Endothelial cell of umbilical vein (primary cell): ENCODE data around the gene ARMC3. TPM values are rescaled to one million over a fixed set of nuclear protein-coding genes. Genes with fewer than 3 reads are reported as not detected.

Experiments used
- BruUV-seq: library from RNA; stranded (reverse); fragments of 400-500 nt; replicated peaks from 2 replicates; lab custom pipeline; 2021; lab: Mats Ljungman, UMichigan
- CTCF ChIA-PET: fragments of 300-600, 350-600 bp; sonication (Branson Sonifier 250); formaldehyde crosslinking; loops from one replicate; lab custom pipeline; 2021; ENCODE audit warnings: antibody characterized with exemption, inconsistent platforms; lab: Charles Lee
- POLR2A ChIA-PET: fragments of 300-600, 350-600 bp; sonication (Branson Sonifier 250); formaldehyde crosslinking; loops from one replicate; lab custom pipeline; 2021; ENCODE audit warnings: antibody characterized with exemption, inconsistent platforms; lab: Charles Lee
- DNase-seq: peaks from one replicate; pipeline ENCODE4 v3.0.0-alpha.2; 2011; ENCODE audit warnings: low read depth, low spot score
- FAIRE-seq: peaks from 2 replicates; lab custom pipeline; 2011; peaks lifted over from hg19 to GRCh38; lab: Jason Lieb, UNC
- H2AFZ ChIP-seq: 2 replicates; pipeline ENCODE4 v1.6.0; 2012; ENCODE audit warnings: low read depth, low read length, control low read depth, inconsistent platforms
- H3K27ac ChIP-seq: 2 replicates; pipeline ENCODE4 v1.5.1; 2011; ENCODE audit warnings: low read depth, mild to moderate bottlenecking, control low read depth, low read length, moderate library complexity; ENCODE audit not compliant: insufficient read depth
- H3K27me3 ChIP-seq, 2 experiments: 2 replicates each; pipeline versions ENCODE4 v1.6.0 to v1.6.1; 2011; ENCODE audit warnings: low read length in 2 of 2, mixed read lengths in 1 of 2; ENCODE audit not compliant: control insufficient read depth in 2 of 2, insufficient read depth in 2 of 2
- H3K36me3 ChIP-seq, 2 experiments: 2 replicates in 1 of 2; 3 replicates in 1 of 2; pipeline ENCODE4 v1.5.1; 2011; ENCODE audit warnings: low read length in 2 of 2, mild to moderate bottlenecking in 1 of 2, moderate library complexity in 1 of 2; ENCODE audit not compliant: control insufficient read depth in 2 of 2, insufficient read depth in 2 of 2; ENCODE audit errors: extremely low read depth in 1 of 2
- H3K4me1 ChIP-seq: 3 replicates; pipeline ENCODE4 v1.5.1; 2011; ENCODE audit warnings: mild to moderate bottlenecking, low read length; ENCODE audit not compliant: control insufficient read depth, insufficient read depth; ENCODE audit errors: extremely low read depth
- H3K4me2 ChIP-seq: 2 replicates; pipeline ENCODE4 v1.6.1; 2011; ENCODE audit warnings: low read length, control low read depth, mixed read lengths; ENCODE audit not compliant: insufficient read depth
- H3K4me3 ChIP-seq, 3 experiments: fragments of 200-600 bp in 1 of 3; sonication (generic), shearing (Covaris generic) in 1 of 3; replicated peaks in 1 of 3; 2 replicates each; pipeline ENCODE4 v1.5.1; 2011 to 2016; ENCODE audit warnings: control low read depth in 3 of 3, low read length in 3 of 3, mild to moderate bottlenecking in 2 of 3, inconsistent platforms in 1 of 3, low read depth in 1 of 3, moderate library complexity in 1 of 3; ENCODE audit not compliant: insufficient read depth in 1 of 3
- H3K79me2 ChIP-seq: 2 replicates; pipeline ENCODE4 v1.6.0; 2012; ENCODE audit warnings: low read length, inconsistent platforms; ENCODE audit not compliant: control insufficient read depth, insufficient read depth
- H3K9ac ChIP-seq: replicated peaks from 2 replicates; pipeline ENCODE3; 2011; ENCODE audit warnings: low read length, control low read depth; ENCODE audit not compliant: insufficient read depth; ENCODE audit errors: extremely low read depth
- H3K9me1 ChIP-seq: replicated peaks from 3 replicates; pipeline ENCODE4 v1.6.0; 2011; ENCODE audit warnings: mild to moderate bottlenecking, low read length; ENCODE audit not compliant: control insufficient read depth, insufficient read depth; ENCODE audit errors: extremely low read depth
- H3K9me3 ChIP-seq: replicated peaks from 2 replicates; pipeline ENCODE4 v1.5.1; 2012; ENCODE audit warnings: low read length, inconsistent platforms; ENCODE audit not compliant: control insufficient read depth, insufficient read depth
- H4K20me1 ChIP-seq: replicated peaks from 2 replicates; pipeline ENCODE3; 2011; ENCODE audit warnings: mild to moderate bottlenecking, low read length; ENCODE audit not compliant: control insufficient read depth, insufficient read depth; ENCODE audit errors: extremely low read depth
- POLR2A ChIP-seq: IDR thresholded peaks from 2 replicates; pipeline ENCODE4 v1.6.1; 2012; ENCODE audit warnings: low read depth, mild to moderate bottlenecking, control low read depth, low read length
- dilution Hi-C: fragments of 300-500 bp; cut with MboI; formaldehyde crosslinking; loops from one replicate; pipeline ENCODE4 v1.15.0; 2019; ENCODE audit warnings: low sequenced_read_pairs; ENCODE audit not compliant: extremely low pct_ligation_motif_present
- intact Hi-C: fragments of 100-400 bp; cut with micrococcal nuclease; formaldehyde crosslinking; loops from one replicate; pipeline ENCODE4 v1.10.0; 2022
- polyA plus RNA-seq, 4 experiments: library from polyadenylated mRNA; depleted of rRNA in 3 of 4; stranded (reverse) in 3 of 4; unstranded in 1 of 4; fragments of >200 nt; gene quantifications; 2 replicates each; pipeline versions ENCODE4 v1.2.1 to v1.2.3, GENCODE V29; 2011 to 2012; ENCODE audit warnings: missing spikeins in 1 of 4
- total RNA-seq: library from RNA; stranded (reverse); gene quantifications from 2 replicates; pipeline ENCODE4 v1.2.3, GENCODE V29; 2021
- TF ChIP-seq, protein P1 (sequence below): IDR thresholded peaks from 2 replicates; pipeline ENCODE4 v1.6.1; 2011; ENCODE audit not compliant: insufficient read depth, insufficient read length
- TF ChIP-seq, protein P2 (sequence below), 2 donors: IDR thresholded peaks; 1 replicate in 1 of 2; 2 replicates in 1 of 2; pipeline ENCODE4 v1.5.1; 2011; ENCODE audit warnings: low read length in 2 of 2, mild to moderate bottlenecking in 2 of 2, moderate library complexity in 2 of 2, control low read depth in 1 of 2, inconsistent platforms in 1 of 2, low read depth in 1 of 2; ENCODE audit not compliant: insufficient read depth in 1 of 2; ENCODE audit errors: extremely low read depth in 1 of 2

The ARMC3 gene
- total and polyA plus RNA-seq, 2 donors (not counting 3 experiments of a cell fraction or from before 2014, with no cell fraction given), result not detected

DNA sequence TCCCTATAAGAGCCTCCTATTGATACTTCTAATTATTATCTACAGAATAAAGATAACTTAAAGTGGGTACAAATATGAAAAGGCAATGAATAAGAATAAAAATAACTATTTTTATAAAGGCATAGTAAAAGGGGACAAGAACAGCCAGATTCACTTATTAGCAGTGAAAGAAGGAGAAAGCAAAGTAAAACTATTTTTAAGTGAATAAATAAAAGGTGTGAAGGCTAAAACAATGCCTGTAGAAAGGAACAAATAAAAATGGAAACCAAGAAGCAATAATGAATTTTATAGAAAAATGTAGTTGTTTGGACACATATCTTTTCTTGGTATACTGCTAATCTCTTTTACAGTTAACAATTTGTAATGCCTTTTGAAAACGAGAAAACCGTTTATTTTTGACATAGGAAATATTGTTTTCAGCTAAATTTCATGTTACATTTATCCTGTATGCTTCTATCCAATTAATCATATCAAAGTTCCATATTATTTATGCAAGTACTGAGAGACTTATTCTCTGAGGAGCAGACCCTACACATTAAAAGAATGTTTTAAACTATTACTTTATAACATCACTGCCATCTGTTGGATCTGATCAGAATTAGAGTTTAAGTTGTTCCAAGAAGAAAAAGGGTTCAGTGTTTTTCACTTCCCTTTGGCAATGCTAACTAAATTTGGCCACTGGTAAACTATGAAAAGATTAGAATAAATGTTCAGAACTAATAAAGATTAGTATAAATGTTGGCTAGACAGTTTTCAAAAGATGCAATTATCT, 59.1 kb downstream of the ARMC3 start:
- Histone ChIP-seq H3K27me3 (peaks cover 7 to 31% of the 10 kb centered on the region in 2 experiments), H3K36me3 (no peaks in the 10 kb centered on the region), H3K9me3 (no peaks in the 10 kb centered on the region), H2AFZ (no peak overlapping the region), H3K4me1 (no peaks in the 10 kb centered on the region), H3K9ac (no peak overlapping the region), H3K9me1 (no peaks in the 10 kb centered on the region), H3K79me2 (no peaks in the 10 kb centered on the region), H3K27ac (no peak overlapping the region), H4K20me1 (no peaks in the 10 kb centered on the region), H3K4me3 (no peak overlapping the region), H3K4me2 (no peak overlapping the region)
- CTCF ChIA-PET, result interaction anchor here (0.7 to 4.8 kb wide), 10 partner anchors 402 to 993 kb away, joined by 3 to 76 read pairs (median 7); no protein-coding TSS in a partner anchor
- DNase-seq (peak; percentile 55), FAIRE-seq (peak; percentile 65)
- POLR2A ChIA-PET, result no interaction called here
- dilution Hi-C loops (no loop called here), intact Hi-C loops (loop anchor here (1.0 to 10.0 kb wide), 10 partner anchors 275 to 1910 kb away; partner anchors contain the start of genes BMI1 and PIP4K2A)
- TF ChIP-seq, protein P1, sequence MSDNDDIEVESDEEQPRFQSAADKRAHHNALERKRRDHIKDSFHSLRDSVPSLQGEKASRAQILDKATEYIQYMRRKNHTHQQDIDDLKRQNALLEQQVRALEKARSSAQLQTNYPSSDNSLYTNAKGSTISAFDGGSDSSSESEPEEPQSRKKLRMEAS, result no peak
- TF ChIP-seq, protein P2, sequence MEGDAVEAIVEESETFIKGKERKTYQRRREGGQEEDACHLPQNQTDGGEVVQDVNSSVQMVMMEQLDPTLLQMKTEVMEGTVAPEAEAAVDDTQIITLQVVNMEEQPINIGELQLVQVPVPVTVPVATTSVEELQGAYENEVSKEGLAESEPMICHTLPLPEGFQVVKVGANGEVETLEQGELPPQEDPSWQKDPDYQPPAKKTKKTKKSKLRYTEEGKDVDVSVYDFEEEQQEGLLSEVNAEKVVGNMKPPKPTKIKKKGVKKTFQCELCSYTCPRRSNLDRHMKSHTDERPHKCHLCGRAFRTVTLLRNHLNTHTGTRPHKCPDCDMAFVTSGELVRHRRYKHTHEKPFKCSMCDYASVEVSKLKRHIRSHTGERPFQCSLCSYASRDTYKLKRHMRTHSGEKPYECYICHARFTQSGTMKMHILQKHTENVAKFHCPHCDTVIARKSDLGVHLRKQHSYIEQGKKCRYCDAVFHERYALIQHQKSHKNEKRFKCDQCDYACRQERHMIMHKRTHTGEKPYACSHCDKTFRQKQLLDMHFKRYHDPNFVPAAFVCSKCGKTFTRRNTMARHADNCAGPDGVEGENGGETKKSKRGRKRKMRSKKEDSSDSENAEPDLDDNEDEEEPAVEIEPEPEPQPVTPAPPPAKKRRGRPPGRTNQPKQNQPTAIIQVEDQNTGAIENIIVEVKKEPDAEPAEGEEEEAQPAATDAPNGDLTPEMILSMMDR (IDR thresholded peaks at IDR 0.05; ENCODE audit: extremely low read depth in 1 of 2, insufficient read depth in 1 of 2, low read depth in 1 of 2, low read length in 2 of 2), result peak; percentile 4 to 13
- no peak for TF ChIP-seq POLR2A
- no TSS peak for BruUV-seq
